Measurements from ENCODE around the gene ZC3HAV1L. TPM values are rescaled to one million over a fixed set of nuclear protein-coding genes. Genes with fewer than 3 reads are reported as not detected.

The ZC3HAV1L gene
- total RNA-seq, 2 donors from 2014 or later, result 6.2 to 20.8 TPM

GRCh38 chr7:139022286-139022685, 13.6 kb downstream of the ZC3HAV1L start:
- Histone ChIP-seq H3K9me3 (no peaks in the 10 kb centered on the region), H3K4me1 (no peaks in the 10 kb centered on the region), H3K27me3 (no peaks in the 10 kb centered on the region), H3K27ac (no peak overlapping the region), H3K4me3 (no peak overlapping the region), H3K36me3 (replicated peaks in 1 of 2; ENCODE audit: insufficient read depth in 1 of 2, low read depth in 2 of 2) (peaks cover 0 to 3% of the 10 kb centered on the region in 2 donors)
- intact Hi-C loops (cut with DNase I), result no loop called here
- TF ChIP-seq CTCF (IDR thresholded peaks at IDR 0.05), result no peak
- TF ChIP-seq POLR2A (IDR thresholded peaks at IDR 0.05), result no peak
- no peak for DNase-seq
- 64 to 84% methylated on average over 4 of the region's 4 CpGs for WGBS, 2 donors
- no peak for ATAC-seq

GRCh38 chr7:139018910-139019309, 16.9 kb downstream of the ZC3HAV1L start:
- no peak overlapping the region for H3K4me3 ChIP-seq
- no peak for TF ChIP-seq POLR2A (IDR thresholded peaks at IDR 0.05)
- TF ChIP-seq CTCF (IDR thresholded peaks at IDR 0.05), result no peak
- H3K4me1 ChIP-seq, result no peaks in the 10 kb centered on the region
- intact Hi-C loops (cut with DNase I), result no loop called here
- peaks cover 0 to 3% of the 10 kb centered on the region in 2 donors for H3K36me3 ChIP-seq (replicated peaks in 1 of 2; ENCODE audit: insufficient read depth in 1 of 2, low read depth in 2 of 2)
- no peaks in the 10 kb centered on the region for H3K9me3 ChIP-seq
- ATAC-seq (no peak), DNase-seq (no peak)
- H3K27ac ChIP-seq, result no peak overlapping the region
- WGBS, 2 donors, result 60 to 74% methylated on average over 3 of the region's 3 CpGs
- no peaks in the 10 kb centered on the region for H3K27me3 ChIP-seq

GRCh38 chr7:139016931-139017511, 18.8 kb downstream of the ZC3HAV1L start:
- 19 to 22% methylated on average over 7 of the region's 7 CpGs for WGBS, 2 donors
- no peaks in the 10 kb centered on the region for H3K4me1 ChIP-seq
- TF ChIP-seq POLR2A (IDR thresholded peaks at IDR 0.05) (no peak), CTCF (IDR thresholded peaks at IDR 0.05) (peak; percentile 29 to 62 (median 55))
- no peaks in the 10 kb centered on the region for H3K27me3 ChIP-seq
- no peak overlapping the region for H3K27ac ChIP-seq
- H3K9me3 ChIP-seq, result no peaks in the 10 kb centered on the region
- no peaks in the 10 kb centered on the region for H3K36me3 ChIP-seq (replicated peaks in 1 of 2; ENCODE audit: insufficient read depth in 1 of 2, low read depth in 2 of 2)
- DNase-seq (peak; percentile 55 to 71 (median 68)), ATAC-seq (peak; percentile 55)
- no peak overlapping the region for H3K4me3 ChIP-seq
- intact Hi-C loops (cut with DNase I), result no loop called here

GRCh38 chr7:139011373-139011772, 24.5 kb downstream of the ZC3HAV1L start:
- WGBS, 2 donors, result 82 to 83% methylated on average over 3 of the region's 3 CpGs
- no peak overlapping the region for H3K27ac ChIP-seq
- intact Hi-C loops (cut with DNase I), result no loop called here
- H3K4me3 ChIP-seq, result no peak overlapping the region
- no peaks in the 10 kb centered on the region for H3K27me3 ChIP-seq
- no peaks in the 10 kb centered on the region for H3K9me3 ChIP-seq
- DNase-seq, result no peak
- TF ChIP-seq POLR2A (IDR thresholded peaks at IDR 0.05) (no peak), CTCF (IDR thresholded peaks at IDR 0.05) (no peak)
- H3K36me3 ChIP-seq (replicated peaks in 1 of 2; ENCODE audit: insufficient read depth in 1 of 2, low read depth in 2 of 2), result no peaks in the 10 kb centered on the region
- H3K4me1 ChIP-seq, result no peaks in the 10 kb centered on the region
- ATAC-seq, result no peak

Measured in body of pancreas (tissue), 4 donors.